SK-N-DZ (cell line): ENCODE data around the gene PROZ.

ENCODE experiments used
- DNase-seq: peaks from one replicate; pipeline ENCODE4 v3.0.0-alpha.2; 2015; ENCODE audit warnings: low spot score
- small RNA-seq, 2 experiments: library from RNA; depleted of rRNA; stranded (forward); fragments of <200 nt; gene quantifications; one replicate each; pipeline ENCODE3, GENCODE V24; 2014

The PROZ gene

DNA sequence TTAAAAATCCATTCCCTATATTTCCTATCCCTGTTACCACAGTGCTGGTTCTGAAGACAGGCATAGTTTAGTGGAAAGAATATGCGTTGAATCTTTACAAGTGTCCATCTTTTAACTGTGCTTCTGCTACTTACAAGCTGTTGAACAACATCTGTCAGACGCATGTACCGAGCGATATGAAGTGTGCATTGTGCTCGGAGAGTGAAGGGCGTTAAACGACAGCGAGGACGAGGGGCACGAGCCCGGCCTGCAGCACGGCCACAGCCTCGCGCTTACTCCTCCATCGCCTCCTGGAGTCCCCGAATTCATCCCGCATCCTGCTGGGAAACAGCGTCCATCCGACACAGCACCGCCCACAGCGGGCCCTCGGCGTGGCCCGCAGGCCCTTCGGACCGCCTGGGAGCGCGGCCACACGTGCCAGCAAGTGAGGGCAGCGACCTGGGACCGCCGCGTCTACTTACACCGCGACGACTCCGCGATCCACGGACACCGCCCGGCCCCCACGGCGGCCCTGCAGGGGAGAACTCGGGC is 49.5 kb downstream of the PROZ start:
- DNase-seq, result peak; percentile 43

GRCh38 chr13:113208421-113209335 is 50.2 kb downstream of the PROZ start, which contains the start of gene PCID2:
TSS of gene PCID2 (minus strand) at chr13:113208669. CDS start at chr13:113208634, 35 bp downstream.
- peak; percentile 92 for DNase-seq

GRCh38 chr13:113209336-113209758 is 50.9 kb downstream of the PROZ start, which contains the start of gene CUL4A:
TSS of gene CUL4A (plus strand) at chr13:113209613. CDS start at chr13:113209628, 15 bp downstream.
- DNase-seq, result peak; percentile 76

- peak; percentile 57 for DNase-seq
These were observed 51.4 kb downstream of the PROZ start for GRCh38 chr13:113209759-113210421.

DNA sequence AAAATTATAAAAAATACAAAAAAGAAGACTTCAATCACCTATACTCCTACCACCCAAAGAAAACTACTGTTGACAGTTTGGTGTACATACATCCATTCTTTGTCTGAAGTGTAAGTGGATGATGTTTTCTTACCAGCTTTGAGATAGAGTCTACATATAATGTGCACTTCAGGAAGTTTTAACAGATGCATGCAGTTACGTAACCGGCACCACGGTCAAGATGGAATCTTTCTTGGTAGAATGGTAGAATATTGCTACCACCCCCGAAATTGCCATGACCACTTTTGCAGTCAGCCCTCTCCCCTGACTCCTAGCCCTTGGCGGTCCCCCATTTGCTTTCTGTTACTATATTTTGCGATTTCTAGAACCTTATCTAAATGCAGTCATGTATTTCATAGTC is 52.4 kb downstream of the PROZ start:
- DNase-seq, result no peak

GRCh38 chr13:113211774-113212173 is 53.3 kb downstream of the PROZ start:
- no peak for DNase-seq

DNA sequence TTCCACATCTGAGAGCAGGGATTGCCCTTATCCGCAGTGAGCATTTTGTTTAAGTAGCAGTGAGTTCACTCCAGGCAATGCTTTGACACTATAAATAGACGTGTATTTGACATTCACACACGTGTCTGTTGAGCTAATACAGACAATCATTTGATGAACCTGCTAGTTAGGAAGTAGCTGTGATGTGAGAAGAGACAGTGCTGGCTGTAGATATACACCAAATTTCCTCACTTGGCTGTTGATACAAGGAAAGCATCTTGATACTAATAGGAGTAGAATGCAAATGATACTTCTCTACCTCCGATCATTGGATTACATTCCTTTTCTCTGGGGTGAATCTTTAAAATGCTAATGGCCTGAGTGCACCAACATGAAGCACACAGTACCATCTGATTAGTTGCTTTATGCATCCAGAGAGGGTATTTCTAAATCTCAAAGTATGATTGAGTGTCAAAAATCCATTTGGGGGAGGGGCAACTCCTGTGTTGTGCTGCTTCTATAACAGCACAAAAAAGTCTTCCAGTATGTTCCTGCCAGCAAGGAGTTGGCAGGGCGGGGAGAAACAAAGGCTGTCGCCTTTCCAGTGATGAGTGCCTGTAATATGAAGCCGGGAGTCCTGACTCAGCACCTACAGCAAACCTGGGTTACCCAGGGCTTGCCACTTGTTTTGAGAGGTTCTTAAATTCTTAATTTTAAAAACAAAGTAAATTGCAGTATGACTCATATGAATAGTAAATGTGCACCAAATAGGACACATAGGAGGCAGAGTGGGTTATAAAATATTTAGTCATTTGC is 58.0 kb downstream of the PROZ start:
- DNase-seq, result no peak

DNA sequence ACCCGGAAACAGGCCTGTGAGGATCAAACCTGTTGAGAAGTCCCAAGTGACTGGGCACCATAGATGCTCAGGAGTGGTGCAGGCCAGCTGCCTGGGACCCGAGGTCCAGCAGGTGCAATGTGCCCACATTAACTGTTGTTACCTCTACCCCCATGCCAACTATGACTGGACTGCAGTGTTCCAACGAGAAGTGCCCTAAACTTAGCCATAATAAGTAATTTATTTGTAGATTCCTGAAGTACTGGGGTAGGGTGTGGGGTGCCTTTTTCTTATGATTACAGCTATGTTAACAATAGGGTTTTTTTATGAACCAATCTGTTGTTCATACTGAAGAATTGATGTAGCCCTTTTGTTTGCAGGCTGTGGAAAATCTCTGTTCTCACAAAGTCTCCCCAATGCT is 60.1 kb downstream of the PROZ start:
- DNase-seq, result no peak

DNA sequence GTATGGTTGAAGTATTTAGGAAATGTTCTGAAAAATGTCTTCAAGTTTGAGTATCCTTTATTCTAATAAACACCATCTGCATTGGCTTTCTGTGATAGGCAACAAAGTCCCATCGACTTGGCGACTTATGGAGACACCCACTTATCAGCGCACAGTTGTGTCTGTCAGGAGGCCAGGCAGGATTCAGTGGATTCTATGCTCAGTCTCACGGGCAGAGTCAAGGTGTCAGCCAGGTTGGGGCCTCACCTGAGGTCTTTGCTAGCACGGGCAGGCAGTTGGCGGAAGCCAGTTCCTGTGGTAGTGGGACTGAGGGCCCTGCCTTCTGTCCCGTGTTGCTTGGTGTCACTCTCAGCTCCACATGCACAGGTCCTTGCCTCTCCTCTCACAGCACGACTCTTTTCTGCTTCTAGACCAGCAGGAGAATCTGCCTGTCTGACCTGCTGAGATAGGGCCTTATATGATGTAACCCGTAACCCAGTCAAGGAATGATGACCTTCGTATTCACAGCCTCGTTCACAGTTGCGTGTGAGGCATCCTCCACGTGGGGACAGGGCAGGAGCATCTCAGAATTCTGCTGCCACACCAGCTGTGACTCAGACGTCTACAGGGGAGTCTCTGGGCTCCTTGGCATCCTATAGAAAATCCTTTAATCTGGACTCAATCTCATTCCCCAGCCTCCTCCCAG is 61.0 kb downstream of the PROZ start:
- no peak for DNase-seq

GRCh38 chr13:113220141-113220598 is 61.7 kb downstream of the PROZ start:
- no peak for DNase-seq

DNA sequence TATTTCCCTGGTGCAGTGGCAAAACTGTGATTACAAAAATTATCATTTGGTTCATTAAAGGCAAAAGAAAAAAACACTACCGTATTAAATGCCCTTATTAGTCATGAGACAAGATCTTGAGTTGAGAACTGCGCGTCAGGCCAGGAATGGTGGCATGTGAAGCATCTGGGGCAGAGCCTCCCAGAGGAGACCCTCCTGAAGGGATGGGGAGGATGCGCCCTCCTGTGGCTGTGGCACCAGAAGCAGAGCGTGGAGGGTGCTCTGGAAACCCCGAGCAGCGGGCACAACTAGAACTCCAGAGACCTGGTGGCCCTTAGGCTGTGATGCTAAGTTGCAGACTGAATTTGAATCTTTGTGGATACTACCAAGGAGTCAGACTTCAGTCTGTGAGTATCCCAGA is 62.4 kb downstream of the PROZ start:
- DNase-seq, result no peak

Small RNAs within 50 kb of the gene (small RNA-seq; reads per million reads assigned to genes)
- 0 reads per million in 2 experiments for gene AL137002.1
